NCI-H69 (cell line): ENCODE data around the gene IDH3G.
"Not testable (repeated sequence)": the region's sequence is repeated elsewhere in the genome, so short reads cannot be mapped to it uniquely, and the experiment has no call there.

Experiments
- DNase-seq: peaks from one replicate; lab custom pipeline; 2025; lab: John Stamatoyannopoulos, UW

Gene IDH3G

DNA sequence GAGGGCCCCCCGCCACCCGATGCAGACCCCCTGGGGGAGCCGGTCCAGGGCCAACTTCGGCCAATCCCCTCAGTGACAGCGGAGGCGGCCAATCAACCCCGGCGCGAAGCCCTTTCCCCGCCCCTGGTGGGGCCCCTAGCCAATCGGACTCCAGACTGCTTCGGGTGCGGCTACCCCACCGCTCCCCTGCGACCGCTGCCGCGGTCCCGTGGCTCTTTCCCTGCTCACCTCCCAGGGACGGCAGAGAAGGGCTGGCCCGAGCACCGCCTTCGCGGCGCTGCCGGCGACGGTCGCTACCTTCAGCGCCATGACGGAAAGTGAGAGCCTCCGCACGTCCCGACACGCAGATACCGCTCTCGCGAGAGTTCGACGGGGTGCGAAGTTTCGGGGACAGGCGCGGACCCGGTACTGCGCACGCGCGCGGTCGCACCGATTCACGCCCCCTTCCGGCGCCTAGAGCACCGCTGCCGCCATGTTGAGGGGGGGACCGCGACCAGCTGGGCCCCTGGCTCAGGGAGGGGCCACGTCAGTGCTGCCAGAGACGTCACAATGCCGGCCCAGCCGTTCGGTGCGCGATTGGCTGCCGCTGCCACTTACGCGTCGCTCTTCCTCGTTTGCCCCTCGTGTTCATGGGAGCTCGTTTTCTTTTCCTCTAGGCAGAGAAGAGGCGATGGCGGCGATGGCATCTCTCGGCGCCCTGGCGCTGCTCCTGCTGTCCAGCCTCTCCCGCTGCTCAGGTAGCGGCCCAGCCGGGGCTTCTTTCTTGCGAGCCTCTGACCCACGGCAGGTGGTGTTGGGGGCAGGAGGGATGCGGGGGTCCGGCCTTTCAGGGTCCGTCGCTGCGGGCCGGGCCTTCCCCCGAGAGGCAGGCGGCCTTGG lies at the start of gene IDH3G, which contains the start of gene SSR4:
IDH3G (minus strand) TSS at position 358 of the 879 bp plus-strand sequence; CDS start at position 309, 49 bp downstream.
SSR4 (plus strand) TSS at position 651 of the 879 bp plus-strand sequence; CDS start at position 671, 20 bp downstream.
- peak; percentile 96 for DNase-seq

DNA sequence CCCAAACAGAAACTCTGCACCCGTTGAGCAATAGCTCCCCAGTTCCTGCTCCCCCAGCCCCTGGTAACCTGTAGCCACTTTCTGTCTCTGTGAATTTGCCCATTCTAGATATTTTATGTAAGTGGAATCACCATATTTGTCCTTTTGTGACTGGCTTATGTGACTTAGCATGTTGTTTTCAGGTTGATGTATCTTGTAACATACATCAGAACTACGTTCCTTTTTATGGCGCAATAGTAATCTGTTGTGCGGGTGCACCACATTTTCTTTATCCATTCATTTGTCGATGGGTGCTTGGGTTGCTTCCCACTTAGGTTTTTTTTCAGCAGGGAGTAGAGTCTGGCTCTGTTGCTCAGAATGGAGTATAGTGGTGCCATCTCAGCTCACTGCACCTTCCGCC lies 42.7 kb upstream of the IDH3G start:
- no peak for DNase-seq

DNA sequence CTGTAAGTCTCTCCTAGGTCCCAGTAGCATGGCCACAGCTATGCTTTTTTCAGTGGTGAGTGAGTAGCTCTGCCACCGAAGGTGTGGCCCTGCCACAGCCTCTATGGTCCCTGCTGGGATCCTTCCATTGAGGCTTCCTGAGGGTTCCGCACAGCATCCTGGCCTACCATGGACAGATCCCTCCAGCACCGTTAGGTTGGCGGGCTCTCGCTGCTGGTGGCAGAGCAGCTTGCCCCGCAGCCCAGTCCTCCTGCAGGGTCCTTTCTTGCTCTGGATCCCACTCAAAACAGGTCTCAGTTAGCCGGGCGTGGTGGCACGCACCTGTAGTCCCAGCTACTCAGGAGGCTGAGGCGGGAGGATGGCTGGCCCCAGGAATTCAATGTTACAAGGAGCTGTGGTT lies 38.6 kb upstream of the IDH3G start:
- no peak for DNase-seq

DNA sequence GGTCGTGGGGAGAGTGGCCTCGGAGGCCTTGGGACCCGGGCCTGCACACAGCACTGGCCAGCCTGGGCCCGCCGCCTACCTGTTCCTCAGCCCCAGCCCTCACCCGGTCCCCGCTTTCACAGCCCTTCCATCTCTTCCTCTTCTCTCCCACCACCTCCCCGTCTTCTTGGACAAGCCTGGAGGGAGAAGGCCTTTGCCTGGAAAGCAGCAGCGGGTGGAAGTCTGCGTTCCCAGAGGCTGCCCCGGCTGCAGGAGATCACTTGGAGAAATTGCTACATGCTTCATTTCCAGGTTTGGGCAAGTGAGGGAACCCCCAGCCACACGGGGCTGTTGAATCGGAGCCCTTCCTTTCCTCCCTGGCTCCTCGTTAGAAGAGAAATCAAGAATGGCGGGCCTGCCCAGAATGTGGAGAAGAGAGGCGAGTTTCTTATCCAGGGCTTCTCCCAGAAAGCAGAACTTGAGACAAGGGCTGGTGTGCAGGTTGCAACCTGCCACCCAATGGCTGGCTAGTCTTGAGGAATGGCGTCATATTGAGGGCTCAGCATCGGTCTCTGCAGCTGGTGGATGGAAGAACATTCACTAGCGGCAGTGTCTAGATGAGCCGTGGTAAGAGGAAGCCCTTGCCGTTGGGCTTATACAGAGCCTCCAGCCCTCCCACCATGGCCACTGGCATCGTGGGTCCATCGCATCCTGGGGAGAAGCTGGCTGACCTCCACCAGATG lies 37.4 kb upstream of the IDH3G start:
- no peak for DNase-seq

GRCh38 chrX:153830640-153831428 lies 36.7 kb upstream of the IDH3G start:
- DNase-seq = peak; percentile 63

GRCh38 chrX:153829799-153830639 lies 35.8 kb upstream of the IDH3G start, which contains the start of gene PDZD4:
Gene PDZD4, minus strand, starts transcription at chrX:153830544. Its CDS starts 246 bp downstream, at chrX:153830298.
- DNase-seq = peak; percentile 59

DNA sequence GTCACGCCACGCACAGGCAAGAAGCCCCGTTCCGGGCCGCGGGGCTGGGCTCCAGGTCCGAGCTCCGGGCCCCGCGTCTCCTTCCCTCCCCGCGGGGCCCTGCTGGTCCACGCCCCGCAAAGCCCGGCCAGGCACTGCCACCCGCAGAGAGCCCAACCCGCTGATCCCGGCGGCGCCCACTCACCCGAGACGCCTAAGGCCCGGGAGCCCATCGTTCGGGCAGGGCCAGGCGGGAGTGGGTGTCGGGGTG lies 35.3 kb upstream of the IDH3G start:
- peak; percentile 41 for DNase-seq

DNA sequence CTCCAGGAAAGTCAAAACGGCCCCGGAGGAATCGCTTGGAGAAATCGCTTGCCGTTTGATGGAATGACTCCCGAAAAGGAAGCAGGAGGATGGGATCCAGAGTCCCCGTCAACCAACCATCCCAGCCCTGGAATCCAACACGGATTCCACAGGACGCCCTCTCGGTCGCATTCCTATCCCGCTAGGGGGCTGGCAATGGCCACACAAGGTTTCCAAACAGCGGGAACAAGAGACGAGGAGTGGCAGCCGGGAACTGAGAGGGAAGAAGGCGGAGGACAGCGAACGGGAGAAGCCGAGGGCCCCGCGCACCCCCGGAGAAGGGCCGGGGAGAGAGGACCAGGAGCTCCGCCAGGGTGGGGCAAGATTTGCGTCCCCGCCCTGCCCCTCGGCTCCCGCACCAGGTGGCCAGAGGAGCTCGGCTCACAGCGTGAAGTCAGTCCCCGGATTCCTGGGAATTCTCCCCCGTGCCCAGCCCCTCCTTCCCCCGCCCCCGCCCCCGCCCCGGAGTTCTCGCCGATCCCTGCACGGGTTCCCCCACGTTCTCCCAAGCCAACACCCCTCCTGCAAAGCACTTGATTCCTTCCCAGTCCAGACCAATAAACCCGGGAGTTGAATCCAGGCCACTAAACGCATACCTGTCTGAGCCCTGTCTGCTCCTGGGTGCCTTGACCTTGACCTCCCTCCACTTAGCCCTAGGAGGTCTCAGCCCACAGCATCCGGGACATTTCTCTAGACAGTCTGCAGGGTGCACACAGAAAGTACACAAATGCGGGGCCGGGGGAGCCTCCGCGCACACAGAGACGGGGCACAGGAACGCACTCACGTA lies 34.8 kb upstream of the IDH3G start:
- peak; percentile 41 for DNase-seq

GRCh38 chrX:153828308-153828707 lies 34.1 kb upstream of the IDH3G start:
- no peak for DNase-seq

- DNase-seq = no peak
Observed at GRCh38 chrX:153827903-153828302, 33.7 kb upstream of the IDH3G start.

DNA sequence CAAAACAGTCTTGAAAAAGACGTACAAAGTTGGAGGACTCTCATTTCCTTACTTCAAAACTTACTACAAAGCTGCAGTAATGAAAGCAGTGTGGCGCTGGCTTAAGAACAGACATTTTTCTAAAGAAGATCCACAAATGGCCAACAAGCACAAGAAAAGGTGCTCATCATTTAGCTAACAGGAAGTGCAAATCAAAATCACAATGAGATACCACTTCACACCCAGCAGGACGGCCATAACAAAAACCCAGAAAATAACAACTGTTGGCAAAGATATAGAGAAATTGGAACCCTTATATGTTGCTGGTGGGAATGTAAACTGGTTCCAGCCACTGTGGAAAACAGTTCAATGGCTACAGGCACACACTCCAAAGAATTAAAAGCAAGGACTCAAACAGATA lies 32.8 kb upstream of the IDH3G start:
- DNase-seq = no peak

DNA sequence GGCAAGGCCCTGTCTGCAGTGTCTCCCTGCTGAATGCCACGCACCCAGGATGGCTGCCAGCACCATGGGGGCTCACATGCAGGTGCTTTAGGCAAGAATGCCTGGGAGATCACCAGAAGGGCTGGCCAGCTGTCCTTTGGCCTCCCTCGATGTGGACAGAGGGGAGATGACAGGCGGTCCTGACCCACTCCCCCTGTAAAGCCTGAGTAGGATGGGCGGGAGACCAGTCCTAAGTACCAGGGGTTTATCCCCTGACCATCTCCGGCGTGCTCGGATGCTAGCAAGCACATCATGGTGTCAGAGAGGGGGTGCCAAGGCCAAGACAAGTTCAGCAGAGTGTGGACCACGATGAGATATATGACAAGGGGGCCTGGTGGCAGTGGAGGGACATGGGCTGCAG lies 30.9 kb upstream of the IDH3G start:
- no peak for DNase-seq

DNA sequence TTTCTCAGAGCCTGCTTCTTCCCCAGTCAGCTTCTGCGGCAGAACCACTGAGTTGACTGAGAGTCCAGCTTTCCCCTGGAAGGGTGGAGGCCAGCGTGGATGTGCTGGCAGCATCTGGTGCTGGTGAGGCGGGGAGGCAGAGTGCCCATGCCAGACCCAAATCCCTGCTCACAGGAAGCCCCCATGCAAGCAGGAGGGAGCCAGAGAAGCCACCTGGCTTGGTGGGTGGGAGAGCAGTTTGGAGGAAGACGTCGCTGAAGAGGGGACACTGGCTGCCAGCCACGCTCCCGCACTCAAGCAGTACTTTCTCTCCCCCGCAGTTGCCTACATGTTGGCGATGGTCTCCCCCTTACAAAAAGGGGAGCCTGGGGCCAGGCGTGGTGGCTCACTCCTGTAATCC lies 30.2 kb upstream of the IDH3G start:
- DNase-seq = no peak

DNA sequence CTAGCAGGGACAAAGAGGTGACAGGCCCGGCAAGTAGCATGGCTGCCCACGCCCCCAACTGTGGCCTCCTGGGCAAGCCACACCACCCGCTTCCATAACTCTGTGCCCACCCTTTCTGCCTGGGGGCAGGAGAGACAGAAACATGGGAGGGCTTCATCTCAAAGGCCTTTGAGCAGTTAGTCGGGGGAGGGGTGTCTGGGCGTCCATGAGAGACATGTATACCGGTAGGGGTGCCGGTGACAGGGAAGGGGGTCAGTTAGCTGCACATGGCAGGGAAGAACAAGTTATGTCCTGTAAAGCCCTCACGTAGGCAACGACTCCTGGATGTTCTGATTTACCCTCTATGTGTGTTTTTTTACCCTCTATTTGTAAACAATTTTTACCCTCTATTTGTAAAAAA lies 26.9 kb upstream of the IDH3G start:
- peak; percentile 47 for DNase-seq

DNA sequence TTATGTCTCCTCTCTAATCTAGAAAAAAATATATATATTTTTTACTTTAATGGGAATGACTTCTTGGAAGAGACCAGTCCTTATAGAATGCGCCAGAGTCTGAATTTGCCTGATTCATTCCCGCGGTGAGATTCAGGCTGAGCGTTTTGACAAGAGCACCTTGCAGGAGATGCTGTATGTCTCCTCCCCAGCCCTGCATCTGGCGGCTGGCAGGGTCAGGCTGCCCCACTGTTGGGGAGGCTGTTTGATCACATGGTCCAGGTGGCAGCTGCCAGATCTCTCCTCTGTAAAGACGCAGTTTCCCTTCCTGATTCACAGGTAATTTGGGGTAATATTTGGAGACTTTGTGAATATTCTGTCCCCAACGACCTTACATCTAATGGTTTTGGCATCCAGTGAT lies 26.4 kb upstream of the IDH3G start:
- DNase-seq = peak; percentile 62

DNA sequence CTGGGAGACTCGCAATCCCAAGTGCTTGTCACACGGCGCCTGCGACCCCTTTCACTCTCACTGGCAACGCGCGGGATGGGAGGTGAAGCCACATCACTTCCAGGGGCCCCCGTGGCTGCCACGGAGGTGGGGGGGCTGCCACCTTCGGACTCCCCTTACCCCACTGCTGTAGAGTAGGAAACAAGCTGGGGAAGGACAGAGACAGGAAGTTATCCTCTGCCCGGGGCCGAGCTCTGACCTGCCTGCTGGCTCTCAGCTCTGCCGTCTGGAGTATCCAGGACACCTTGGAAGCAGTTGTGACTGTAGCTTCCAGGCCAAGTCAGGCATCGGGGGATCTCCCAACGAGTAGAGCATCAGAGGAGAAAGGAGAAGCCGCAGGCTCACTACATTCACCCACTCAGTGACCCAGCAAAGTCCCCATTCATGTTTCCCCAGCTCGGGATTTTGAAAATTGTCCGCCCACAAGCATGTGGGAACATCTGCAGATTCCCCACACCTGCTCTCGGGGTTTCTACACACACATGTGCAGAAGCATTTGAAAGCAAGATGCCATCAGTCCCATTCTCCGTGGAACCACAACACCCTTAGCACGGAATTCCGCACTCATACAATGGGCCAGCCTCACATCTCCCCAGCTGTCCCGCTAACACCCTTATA lies 25.3 kb upstream of the IDH3G start:
- DNase-seq = peak; percentile 62

DNA sequence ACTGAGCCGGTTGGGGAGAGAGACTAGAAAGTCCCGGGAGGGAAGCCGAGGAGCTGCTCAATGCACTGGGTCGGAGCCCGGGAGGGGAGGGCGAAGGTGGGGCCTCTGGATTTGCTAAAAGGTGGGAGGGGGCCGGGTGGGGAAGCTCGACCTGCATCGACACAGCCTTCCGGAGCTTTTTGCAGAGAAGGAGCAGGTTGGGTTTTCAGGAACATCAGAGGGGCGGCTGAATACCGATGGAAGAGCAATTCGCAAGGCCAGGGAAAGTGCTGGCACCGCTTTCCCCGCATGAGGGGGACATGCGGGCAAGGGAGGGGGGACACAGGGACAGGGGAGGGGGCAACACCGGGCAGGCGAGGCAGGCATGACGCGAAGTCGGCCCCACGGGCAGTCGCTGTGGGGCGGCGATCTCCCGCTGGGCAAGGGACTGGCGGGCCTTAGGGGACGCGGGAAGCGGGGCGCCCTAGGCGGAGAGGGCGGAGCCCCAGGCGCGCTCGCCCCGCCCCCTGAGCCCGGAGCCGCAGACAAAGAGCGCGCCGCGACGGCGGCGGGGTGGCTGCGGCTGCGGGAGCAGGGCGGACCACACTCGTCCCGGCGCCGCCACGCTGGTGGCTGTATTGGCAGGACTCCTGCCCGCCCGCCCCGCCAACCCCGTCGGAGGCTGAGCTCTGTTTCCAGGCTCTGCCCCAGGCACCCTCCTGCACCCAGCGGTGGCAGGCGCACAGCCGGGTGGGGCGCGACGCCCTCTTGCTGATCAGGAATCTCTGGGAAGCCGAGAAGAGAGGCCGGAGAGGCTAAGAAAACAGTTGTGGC lies 24.6 kb upstream of the IDH3G start:
- DNase-seq = peak; percentile 78

- DNase-seq = not testable (repeated sequence)
Observed at GRCh38 chrX:153818064-153818463, 23.9 kb upstream of the IDH3G start.
